DOHH2 (cell line): ENCODE data around the gene REEP1.

Experiments
- H3F3A ChIP-seq: fragments of 200-600 bp; sonication (generic), shearing (Covaris generic); 2 replicates; pipeline ENCODE4 v1.6.0; 2016; ENCODE audit warnings: antibody characterized with exemption, mild to moderate bottlenecking; ENCODE audit not compliant: control insufficient read depth, insufficient read depth
- H3K27ac ChIP-seq: fragments of 200-600 bp; sonication (generic); 2 replicates; pipeline ENCODE4 v1.5.1; 2014; ENCODE audit warnings: low read depth, mild to moderate bottlenecking, low read length, moderate library complexity
- H3K27me3 ChIP-seq: fragments of 200-600 bp; sonication (generic); 2 replicates; pipeline ENCODE4 v1.6.1; 2014; ENCODE audit warnings: mild to moderate bottlenecking, low read length, mixed read lengths; ENCODE audit not compliant: control insufficient read depth
- H3K36me3 ChIP-seq: fragments of 200-600 bp; sonication (generic); 2 replicates; pipeline ENCODE4 v1.6.1; 2014; ENCODE audit warnings: mild to moderate bottlenecking, low read length, moderate library complexity, mixed read lengths; ENCODE audit not compliant: control insufficient read depth
- H3K4me1 ChIP-seq: fragments of 200-600 bp; sonication (generic); 2 replicates; pipeline ENCODE4 v1.6.1; 2014; ENCODE audit warnings: mild to moderate bottlenecking, low read length, mixed read lengths; ENCODE audit not compliant: control insufficient read depth
- H3K4me2 ChIP-seq: fragments of 200-600 bp; sonication (generic); 2 replicates; pipeline ENCODE4 v1.6.0; 2014; ENCODE audit warnings: mild to moderate bottlenecking, low read length, moderate library complexity
- H3K4me3 ChIP-seq: fragments of 200-600 bp; sonication (generic); 2 replicates; pipeline ENCODE4 v1.5.1; 2014; ENCODE audit warnings: mild to moderate bottlenecking, low read length, mixed read lengths
- H3K79me2 ChIP-seq: fragments of 200-600 bp; sonication (generic); 2 replicates; pipeline ENCODE4 v1.6.1; 2014; ENCODE audit warnings: mild to moderate bottlenecking, low read length, mixed read lengths; ENCODE audit not compliant: control insufficient read depth
- H3K9me2 ChIP-seq: fragments of 200-600 bp; sonication (generic); replicated peaks from 2 replicates; pipeline ENCODE4 v1.6.1; 2014; ENCODE audit warnings: mild to moderate bottlenecking, low read length, mixed read lengths; ENCODE audit not compliant: control insufficient read depth
- H3K9me3 ChIP-seq: fragments of 200-600 bp; sonication (generic); 2 replicates; pipeline ENCODE4 v1.6.1; 2014; ENCODE audit warnings: antibody characterized with exemption, low read length, mixed read lengths; ENCODE audit not compliant: control insufficient read depth, insufficient read depth
- H4K20me1 ChIP-seq: fragments of 200-600 bp; sonication (generic); 2 replicates; pipeline ENCODE4 v1.6.0; 2014; ENCODE audit warnings: low read depth, mild to moderate bottlenecking, antibody characterized with exemption, low read length, moderate library complexity; ENCODE audit not compliant: control insufficient read depth, insufficient read depth
- CTCF ChIP-seq: fragments of 200-600 bp; sonication (generic); IDR thresholded peaks from one replicate; pipeline ENCODE4 v1.5.1; 2014; ENCODE audit warnings: antibody characterized with exemption, mild to moderate bottlenecking, low read depth, low read length; ENCODE audit not compliant: poor library complexity, severe bottlenecking
- EZH2phosphoT487 ChIP-seq: fragments of 200-600 bp; sonication (generic); IDR thresholded peaks from 2 replicates; pipeline ENCODE4 v1.6.1; 2017; ENCODE audit warnings: borderline replicate concordance, mild to moderate bottlenecking, antibody characterized with exemption, low read length, moderate library complexity, mixed read lengths

Gene REEP1

GRCh38 chr2:86291328-86291662 lies 46.1 kb downstream of the REEP1 start:
- H3F3A ChIP-seq, result no peaks in the 10 kb centered on the region
- no peaks in the 10 kb centered on the region for H3K79me2 ChIP-seq
- no peaks in the 10 kb centered on the region for H3K4me1 ChIP-seq
- no peaks in the 10 kb centered on the region for H3K36me3 ChIP-seq
- TF ChIP-seq CTCF (no peak), EZH2phosphoT487 (no peak)
- peaks cover 28% of the 10 kb centered on the region for H3K27me3 ChIP-seq
- no peaks in the 10 kb centered on the region for H3K9me3 ChIP-seq
- H3K27ac ChIP-seq, result no peak overlapping the region
- no peaks in the 10 kb centered on the region for H3K9me2 ChIP-seq
- no peak overlapping the region for H3K4me3 ChIP-seq
- H3K4me2 ChIP-seq, result no peak overlapping the region
- no peaks in the 10 kb centered on the region for H4K20me1 ChIP-seq

GRCh38 chr2:86290596-86291327 lies 46.7 kb downstream of the REEP1 start:
- Histone ChIP-seq H3K9me3 (no peaks in the 10 kb centered on the region), H3K27me3 (peaks cover 31% of the 10 kb centered on the region), H3K79me2 (no peaks in the 10 kb centered on the region), H3K27ac (no peak overlapping the region), H4K20me1 (no peaks in the 10 kb centered on the region), H3K36me3 (no peaks in the 10 kb centered on the region), H3K4me2 (no peak overlapping the region), H3K4me3 (no peak overlapping the region), H3K4me1 (no peaks in the 10 kb centered on the region), H3K9me2 (no peaks in the 10 kb centered on the region), H3F3A (no peaks in the 10 kb centered on the region)
- TF ChIP-seq EZH2phosphoT487 (no peak), CTCF (no peak)

GRCh38 chr2:86286516-86286915 lies 50.9 kb downstream of the REEP1 start:
- Histone ChIP-seq H3K27me3 (peaks cover 29% of the 10 kb centered on the region), H4K20me1 (no peaks in the 10 kb centered on the region), H3K9me3 (no peaks in the 10 kb centered on the region), H3K36me3 (no peaks in the 10 kb centered on the region), H3K27ac (no peak overlapping the region), H3F3A (no peaks in the 10 kb centered on the region), H3K4me1 (no peaks in the 10 kb centered on the region), H3K9me2 (no peaks in the 10 kb centered on the region), H3K4me2 (no peak overlapping the region), H3K79me2 (no peaks in the 10 kb centered on the region), H3K4me3 (no peak overlapping the region)
- TF ChIP-seq EZH2phosphoT487 (no peak), CTCF (no peak)
